T1000 (cell line): Measurements from ENCODE around the gene EIF4B.

Experiments
- DNase-seq: peaks from one replicate; lab custom pipeline; 2025; ENCODE audit warnings: mixed read lengths; lab: John Stamatoyannopoulos, UW

EIF4B gene

DNA sequence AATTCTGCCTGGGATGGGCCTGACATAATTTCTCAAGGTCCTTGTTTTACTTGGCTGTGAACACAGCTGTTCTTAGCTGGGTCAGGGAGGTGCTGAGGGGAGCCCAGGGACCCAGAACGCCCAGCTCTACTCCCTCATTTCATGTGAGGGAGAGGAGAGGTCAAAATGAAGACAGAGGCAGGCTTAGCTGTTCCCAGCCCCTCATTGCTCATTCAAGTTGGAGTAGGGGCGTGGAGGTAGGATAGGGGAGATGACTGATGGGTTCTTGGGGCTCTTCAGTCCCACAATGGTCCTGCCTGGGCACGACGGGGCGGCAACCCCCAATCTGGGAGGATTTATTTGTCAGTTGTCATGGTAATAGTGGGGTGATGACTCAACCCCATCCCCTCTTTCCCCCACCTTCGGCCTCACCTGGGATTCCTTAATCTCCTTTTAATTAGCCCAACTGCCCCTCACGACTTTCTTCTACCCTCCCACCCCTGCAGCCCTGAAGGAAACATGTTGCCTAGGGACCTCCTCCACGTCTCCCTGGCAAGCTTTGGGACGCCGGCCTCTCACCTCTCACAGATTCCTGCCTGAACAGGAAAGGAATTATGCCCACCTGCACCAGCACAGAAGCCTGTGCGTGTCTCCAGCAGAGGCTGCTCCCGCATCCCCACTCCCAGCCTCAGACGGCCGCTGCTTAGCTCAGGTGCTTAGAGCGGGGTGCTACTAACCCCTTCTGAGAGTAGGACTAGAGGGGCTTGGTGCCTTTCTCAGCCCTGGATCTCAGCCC lies 62.7 kb downstream of the EIF4B start:
- no peak for DNase-seq

DNA sequence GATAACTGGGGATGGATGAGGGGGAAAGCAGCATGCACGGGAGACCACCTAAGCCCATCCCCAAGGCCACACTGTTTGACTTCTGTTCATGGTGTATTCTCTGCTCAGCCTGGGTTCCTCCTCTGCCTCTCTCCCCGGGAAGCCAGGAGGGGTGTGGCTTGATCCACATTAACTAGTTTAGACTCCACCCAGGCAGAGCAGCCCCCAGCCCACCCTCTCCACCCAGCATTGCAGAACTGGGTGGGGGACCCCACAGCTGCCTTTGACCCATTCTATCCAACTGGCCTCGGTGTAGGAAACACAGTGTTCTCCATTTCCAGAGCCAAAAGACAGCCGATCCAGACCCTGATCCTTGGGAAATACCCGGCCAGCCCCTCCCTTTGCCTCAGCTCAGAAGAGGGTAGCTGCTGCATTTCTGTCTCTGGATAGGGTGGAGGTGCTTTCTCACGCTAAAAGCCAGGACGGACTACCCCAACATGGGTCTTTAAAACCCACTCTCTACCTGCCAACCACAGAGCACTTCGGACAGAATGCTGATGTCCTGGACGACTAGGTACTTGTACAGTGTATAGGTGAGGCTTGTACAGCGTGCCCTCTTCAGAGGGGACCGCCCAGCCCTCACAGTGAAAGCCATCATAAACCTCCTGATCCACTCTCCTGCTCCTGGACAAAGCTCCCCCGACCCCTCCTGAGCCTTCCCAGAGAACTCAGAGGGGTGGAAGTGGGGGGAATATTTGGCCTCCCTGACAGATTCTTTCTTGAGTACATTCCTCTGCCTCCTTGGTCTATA lies 63.6 kb downstream of the EIF4B start:
- no peak for DNase-seq

DNA sequence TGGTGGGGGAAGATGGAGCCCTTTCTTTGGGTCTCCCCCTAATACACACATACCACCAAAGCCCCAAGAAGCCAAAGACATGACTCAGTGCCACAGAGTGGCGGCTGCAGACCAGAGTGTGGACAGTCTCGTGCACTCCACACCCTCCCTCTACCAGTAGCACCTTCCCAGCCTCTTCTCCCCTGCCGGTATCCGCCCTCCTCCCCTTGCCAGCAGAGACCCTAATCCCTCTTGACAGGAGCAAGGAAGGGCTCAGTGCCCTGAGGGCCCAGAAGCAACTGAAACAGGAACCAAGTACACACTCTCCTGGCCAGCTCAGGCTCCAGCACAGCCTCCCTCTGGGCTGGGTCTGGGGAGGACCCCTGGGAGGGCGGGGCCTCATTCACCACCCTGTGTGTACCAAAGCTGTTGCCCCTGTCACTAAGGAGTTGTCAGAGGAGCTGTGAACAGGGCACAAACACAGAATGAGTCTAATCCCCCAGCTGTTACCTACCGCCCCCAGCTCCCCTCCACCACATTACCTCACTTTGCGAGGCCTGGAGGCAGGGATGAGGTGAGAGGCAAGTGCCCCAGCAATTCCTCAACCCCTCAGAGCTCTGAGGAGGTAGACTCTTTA lies 64.7 kb downstream of the EIF4B start:
- DNase-seq: no peak

- no peak for DNase-seq
Observed at GRCh38 chr12:53071591-53072551, 65.6 kb downstream of the EIF4B start.

DNA sequence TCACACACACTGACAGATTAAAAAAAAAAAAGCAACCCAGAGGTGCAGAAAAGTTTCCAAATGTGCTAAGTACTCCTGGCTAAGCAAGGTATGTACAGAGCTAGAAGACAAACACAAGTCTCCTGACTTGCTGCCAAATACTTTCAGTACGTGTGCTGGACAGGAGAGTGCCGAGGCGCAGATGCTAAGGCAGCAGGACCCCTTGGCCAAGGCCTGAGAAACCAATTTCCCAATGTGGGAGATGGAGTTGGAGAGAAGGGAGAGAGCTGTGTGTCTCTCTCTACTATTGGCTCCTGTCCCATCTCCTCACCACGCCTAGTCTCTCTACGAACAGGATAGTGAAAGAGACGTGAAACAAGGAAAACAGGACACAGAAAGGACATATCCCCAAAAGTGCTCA lies 67.6 kb downstream of the EIF4B start:
- no peak for DNase-seq

GRCh38 chr12:53074283-53074998 lies 68.2 kb downstream of the EIF4B start:
- DNase-seq: no peak

GRCh38 chr12:53074999-53075370 lies 68.7 kb downstream of the EIF4B start:
- DNase-seq: no peak

DNA sequence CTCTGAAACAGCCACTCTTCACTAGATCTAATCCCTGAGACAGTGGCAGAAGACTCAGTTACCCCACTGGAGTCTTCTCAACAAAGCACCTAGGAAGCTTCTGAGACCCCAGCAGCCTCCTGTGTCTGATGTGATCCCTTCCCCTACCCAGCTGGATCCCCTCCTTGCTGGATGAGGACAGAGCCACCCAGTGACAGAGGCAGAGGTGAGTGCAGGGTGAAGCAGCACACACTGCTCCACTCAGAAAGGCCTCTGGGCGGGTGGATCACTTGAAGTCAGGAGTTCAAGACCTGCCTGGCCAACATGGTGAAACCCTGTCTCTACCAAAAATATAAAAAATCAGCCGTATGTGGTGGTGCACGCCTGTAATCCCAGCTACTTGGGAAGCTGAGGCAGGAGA lies 70.2 kb downstream of the EIF4B start:
- no peak for DNase-seq

DNA sequence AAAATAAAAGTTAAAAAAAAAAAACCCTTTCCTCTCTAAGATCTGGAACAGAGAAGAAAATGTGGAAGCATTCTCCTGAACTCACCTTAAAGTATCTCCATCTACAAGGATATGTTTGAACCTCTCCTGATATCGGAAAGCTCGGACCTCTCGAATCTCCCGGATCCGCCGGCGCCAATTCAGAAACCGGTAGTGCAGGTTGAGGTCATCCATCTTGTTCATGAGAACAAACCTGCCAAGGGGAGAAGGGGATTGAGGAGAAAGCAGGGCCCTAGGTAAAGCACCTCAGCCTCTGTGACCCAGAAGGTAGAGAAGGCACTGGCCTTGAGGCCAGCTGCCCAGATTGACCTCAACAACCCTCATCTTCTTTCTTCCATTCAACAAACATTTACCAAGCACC lies 70.8 kb downstream of the EIF4B start:
- DNase-seq: no peak

DNA sequence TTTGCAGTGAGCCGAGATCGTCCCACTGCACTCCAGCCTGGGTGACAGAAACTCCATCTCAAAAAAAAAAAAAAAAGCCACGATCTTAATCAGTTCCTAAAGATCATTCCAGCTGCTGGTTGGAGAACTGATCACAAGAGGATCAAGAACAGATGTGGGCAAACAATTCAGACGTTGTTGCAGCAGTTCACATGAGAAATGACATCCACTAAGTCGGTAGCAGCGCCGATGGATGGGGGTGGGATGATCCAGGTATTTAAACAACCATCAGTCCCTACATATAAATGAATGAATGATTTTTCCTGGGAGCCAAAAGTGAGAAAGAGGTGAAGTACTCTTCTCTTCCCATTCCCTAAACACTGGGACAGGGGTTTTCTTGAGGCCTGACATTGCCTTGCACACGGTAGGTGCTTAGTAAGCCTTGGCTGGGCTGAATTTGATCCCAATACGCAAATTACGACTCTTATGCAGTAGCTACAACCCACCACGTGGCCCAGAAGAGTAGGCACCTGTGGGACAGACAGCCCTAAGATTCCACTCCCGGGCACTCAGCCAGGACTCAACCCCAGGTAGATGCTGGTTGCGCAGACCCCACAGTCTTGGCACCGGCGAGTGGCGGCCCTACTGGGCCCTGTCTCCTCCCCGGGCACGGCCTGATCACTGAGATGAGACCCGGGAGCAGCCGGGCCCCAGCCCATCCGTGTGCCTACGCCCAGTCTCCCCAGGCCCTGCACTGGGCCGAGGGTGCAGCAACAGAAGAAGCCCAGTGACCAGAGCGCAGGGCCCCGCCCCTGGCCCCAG lies 72.4 kb downstream of the EIF4B start:
- no peak for DNase-seq

DNA sequence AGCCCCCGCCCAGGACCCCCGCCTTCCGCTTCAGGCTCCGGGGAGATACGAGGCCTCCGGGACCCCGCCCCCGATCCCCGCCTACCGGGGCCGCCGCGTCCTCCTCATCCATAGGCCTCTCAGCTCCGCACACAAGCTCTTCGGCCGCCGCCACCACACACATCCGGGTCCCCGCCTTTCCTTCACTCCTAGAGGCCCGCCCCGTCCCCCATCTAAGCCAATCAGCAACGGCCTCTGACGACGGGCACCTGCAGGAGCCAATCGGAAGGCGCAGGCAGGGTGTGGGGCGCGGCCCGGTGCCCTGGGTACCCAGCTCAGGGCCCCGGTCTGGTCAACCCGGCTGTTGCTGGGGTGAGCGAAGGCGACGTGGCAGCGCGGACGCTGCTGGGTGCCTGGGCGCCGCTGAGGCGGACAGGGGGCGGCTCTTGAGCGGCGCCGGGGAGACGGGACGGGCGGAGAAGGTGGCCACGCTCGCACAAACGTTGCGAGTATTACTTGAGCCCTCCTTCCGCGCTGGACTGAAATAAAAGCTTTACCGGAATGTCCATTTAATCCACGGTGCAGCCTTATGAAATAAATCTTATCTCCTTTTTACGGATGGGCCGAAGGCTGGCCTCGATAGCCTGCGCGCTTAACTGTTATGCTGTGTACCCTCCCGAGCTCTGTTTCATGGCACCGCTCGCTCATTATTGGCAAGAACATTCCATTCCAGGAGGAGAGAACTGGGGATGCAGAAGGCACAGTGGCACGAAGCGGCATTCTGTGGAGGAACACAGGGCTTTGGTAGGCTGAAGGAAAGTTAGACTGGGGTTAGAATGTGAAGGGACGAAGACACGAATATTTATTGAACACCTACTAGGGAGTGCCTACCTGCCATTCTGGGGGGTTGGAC lies 73.2 kb downstream of the EIF4B start, which contains the start of gene SPRYD3:
Gene SPRYD3 (minus strand): TSS at position 165 of the 892 bp plus-strand sequence. CDS start 57 bp downstream, at position 108.
- DNase-seq: peak; percentile 98

DNA sequence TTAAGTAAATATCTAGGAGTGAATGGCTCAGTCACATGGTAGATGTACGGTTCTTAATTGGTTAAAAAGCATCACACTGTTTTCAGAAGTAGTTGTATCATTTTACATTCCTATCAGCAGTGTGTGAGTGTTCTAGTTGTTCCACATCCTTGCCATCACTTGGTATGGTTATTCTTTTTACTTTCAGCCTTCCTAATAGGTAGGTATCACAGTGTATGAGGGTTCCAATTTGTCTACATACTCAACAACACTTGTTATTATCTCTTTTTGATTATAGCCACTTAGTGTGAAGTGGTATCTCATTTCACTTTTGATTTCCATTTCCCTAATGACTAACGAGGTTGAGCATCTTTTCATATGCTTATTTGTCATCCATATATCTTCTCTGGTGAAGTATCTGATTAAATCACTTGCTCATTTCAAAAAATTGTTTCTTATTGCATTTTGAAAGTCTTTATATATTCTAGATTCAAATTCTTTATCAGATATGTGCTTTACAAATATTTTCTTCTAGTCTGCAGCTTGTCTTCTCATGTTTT lies 76.5 kb downstream of the EIF4B start:
- DNase-seq: no peak

DNA sequence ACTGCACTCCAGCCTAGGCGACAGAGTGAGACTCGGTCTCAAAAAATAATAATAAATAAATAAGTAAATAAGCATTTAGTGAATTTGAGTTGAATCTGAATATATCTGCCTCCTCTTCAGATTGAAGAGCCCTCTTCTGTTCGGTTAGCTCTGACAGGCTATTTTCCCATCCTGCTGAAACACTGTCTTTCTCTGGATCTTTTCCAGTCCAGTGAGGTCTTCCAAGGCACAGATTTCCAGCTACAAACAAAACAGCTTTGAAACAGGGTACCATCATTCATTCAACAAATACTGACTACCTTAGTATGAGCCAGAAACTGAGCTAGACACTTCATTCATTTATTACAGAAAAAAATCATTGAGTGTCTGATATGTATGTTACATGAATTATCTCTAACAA lies 80.1 kb downstream of the EIF4B start:
- DNase-seq: no peak

DNA sequence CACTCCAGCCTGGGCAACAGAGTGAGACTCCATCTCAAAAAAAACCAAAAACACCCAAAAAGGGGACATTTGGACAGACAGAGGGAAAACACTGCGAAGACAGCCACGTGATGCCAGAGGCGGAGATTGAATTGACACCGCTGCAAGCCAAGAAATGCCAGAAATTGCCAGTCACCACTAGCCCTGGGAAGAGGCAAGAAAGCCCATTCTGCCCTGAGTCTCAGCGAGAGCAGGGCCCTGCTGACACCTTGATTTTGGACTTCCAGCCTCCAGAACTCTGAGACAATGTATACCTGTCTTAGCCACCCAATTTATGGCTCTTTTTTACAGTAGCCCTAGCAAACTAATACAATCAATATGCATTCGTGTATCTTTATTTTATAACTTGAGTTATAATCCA lies 83.8 kb downstream of the EIF4B start:
- DNase-seq: no peak

DNA sequence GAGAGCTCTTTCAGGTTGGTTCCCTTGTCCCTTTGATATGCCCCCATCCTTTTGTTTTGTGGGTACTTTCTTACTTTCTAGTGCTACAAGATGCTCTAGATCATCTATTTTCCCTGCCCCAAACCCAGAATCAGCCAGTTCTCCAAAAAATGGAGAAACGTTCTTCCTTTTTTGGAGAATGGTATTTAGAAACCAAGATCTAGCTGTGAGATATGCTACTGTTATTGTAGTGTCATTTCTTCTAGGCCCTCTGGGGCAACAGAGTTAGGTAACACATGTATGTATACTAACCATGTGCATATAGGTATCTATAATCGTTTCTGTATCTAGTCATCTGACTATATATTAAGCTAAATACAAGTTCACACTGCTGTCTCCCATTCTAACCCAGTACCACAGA lies 84.3 kb downstream of the EIF4B start:
- DNase-seq: no peak

DNA sequence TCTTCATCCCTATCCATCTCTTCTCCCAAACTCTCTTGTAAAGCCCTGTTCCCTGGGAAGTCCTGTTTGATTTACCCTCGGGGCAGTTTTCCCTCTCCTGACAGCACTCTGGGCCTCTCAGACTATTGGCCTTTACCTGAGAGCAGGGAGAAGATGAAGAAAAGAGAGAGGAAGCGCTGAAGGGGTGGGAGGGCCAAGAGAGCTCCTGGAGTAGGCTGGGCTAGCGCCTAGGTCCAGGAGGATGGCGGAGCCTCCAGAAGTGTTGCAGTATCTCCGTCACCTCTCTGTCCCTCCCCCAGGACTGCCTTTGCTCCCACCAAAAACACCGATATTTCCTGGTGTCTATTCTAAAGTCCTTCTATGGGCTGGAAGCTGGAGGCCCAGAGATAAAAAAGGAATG lies 85.5 kb downstream of the EIF4B start:
- DNase-seq: no peak
